Measurements from ENCODE around the gene CTDP1. TPM values are rescaled to one million over a fixed set of nuclear protein-coding genes. Genes with fewer than 3 reads are reported as not detected.

The CTDP1 gene
- total and polyA plus RNA-seq, 4 donors: 2.7 to 13.9 (median 10.5) TPM

DNA sequence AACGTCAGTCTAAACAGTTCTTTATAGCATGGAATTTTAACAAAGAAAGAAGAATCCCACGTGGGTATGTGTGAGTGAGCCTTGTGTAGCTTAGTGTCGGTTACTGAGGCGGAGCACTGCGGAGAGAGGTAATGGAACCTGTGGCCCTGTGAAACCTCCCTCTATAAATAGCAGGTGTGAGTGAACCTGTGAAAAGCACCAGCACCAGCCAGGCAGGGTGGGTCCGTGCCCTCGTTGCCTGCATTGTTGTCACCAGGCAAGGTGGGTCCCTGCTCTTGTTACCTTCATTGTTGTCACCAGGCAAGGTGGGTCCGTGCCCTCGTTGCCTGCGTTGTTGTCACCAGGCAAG is 4.7 kb downstream of the CTDP1 start (continued):
- TF ChIP-seq, protein P1, sequence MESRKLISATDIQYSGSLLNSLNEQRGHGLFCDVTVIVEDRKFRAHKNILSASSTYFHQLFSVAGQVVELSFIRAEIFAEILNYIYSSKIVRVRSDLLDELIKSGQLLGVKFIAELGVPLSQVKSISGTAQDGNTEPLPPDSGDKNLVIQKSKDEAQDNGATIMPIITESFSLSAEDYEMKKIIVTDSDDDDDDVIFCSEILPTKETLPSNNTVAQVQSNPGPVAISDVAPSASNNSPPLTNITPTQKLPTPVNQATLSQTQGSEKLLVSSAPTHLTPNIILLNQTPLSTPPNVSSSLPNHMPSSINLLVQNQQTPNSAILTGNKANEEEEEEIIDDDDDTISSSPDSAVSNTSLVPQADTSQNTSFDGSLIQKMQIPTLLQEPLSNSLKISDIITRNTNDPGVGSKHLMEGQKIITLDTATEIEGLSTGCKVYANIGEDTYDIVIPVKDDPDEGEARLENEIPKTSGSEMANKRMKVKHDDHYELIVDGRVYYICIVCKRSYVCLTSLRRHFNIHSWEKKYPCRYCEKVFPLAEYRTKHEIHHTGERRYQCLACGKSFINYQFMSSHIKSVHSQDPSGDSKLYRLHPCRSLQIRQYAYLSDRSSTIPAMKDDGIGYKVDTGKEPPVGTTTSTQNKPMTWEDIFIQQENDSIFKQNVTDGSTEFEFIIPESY (IDR thresholded peaks at IDR 0.05): no peak
- TF ChIP-seq SP1 (IDR thresholded peaks at IDR 0.05) (no peak), YY1 (IDR thresholded peaks at IDR 0.05) (no peak)

DNA sequence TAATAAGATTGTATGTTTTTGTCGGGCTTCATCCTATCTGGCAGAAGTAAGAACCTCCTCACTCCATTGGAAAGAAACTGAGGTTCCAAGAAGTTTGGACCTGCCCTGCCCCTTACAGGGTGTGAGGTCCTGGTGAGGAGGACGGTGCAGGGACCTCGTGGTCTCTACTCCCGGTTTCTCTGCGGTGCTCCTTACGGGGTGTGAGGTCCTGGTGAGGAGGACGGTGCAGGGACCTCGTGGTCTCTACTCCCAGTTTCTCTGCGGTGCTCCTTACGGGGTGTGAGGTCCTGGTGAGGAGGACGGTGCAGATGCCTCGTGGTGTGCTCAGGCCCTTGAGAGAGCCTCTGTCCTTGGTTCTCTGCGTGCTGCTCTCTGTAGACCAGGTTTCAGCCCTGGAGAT is 5.2 kb downstream of the CTDP1 start:
- Histone ChIP-seq H3K4me1 (ENCODE audit: control insufficient read depth in 4 of 4, insufficient read depth in 4 of 4, low read length in 3 of 4) (peaks cover 7 to 17% (median 15%) of the 10 kb centered on the region in 4 donors), H3K4me3 (ENCODE audit: low read depth in 1 of 3, low read length in 3 of 3) (no peak overlapping the region), H3K27me3 (ENCODE audit: control insufficient read depth in 4 of 4, insufficient read depth in 4 of 4, low read length in 3 of 4) (no peaks in the 10 kb centered on the region), H3K9me3 (ENCODE audit: control insufficient read depth in 4 of 4, low read length in 3 of 4) (no peaks in the 10 kb centered on the region), H3K36me3 (ENCODE audit: control insufficient read depth in 4 of 4, insufficient read depth in 3 of 4, low read depth in 1 of 4, low read length in 3 of 4) (no peaks in the 10 kb centered on the region), H3K9ac (ENCODE audit: low read depth in 1 of 2, low read length in 2 of 2) (no peak overlapping the region), H3K27ac (ENCODE audit: low read depth in 1 of 2, low read length in 2 of 2) (no peak overlapping the region)
- TF ChIP-seq CTCF (IDR thresholded peaks at IDR 0.05; ENCODE audit: low read depth, low read length, missing input control) (no peak), EGR1 (IDR thresholded peaks at IDR 0.05; ENCODE audit: low read depth in 2 of 2) (no peak), HNF4G (IDR thresholded peaks at IDR 0.05) (no peak), FOXA2 (IDR thresholded peaks at IDR 0.05) (no peak), HNF4A (conservative IDR thresholded peaks at IDR 0.05) (no peak), TAF1 (conservative IDR thresholded peaks at IDR 0.05) (no peak), JUND (IDR thresholded peaks at IDR 0.05) (no peak), MAX (IDR thresholded peaks at IDR 0.05) (no peak), FOXA1 (IDR thresholded peaks at IDR 0.05) (no peak), NR2F2 (IDR thresholded peaks at IDR 0.05) (no peak), YY1 (IDR thresholded peaks at IDR 0.05) (no peak)
- TF ChIP-seq, protein P2, sequence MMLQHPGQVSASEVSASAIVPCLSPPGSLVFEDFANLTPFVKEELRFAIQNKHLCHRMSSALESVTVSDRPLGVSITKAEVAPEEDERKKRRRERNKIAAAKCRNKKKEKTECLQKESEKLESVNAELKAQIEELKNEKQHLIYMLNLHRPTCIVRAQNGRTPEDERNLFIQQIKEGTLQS (IDR thresholded peaks at IDR 0.05): no peak
- DNase-seq (ENCODE audit: low spot score): no peak
- WGBS: 77% methylated on average over 13 of the region's 13 CpGs

- H3K9ac ChIP-seq (ENCODE audit: low read depth in 1 of 2, low read length in 2 of 2): no peak overlapping the region
- H3K27ac ChIP-seq (ENCODE audit: low read depth in 1 of 2, low read length in 2 of 2): no peak overlapping the region
- WGBS: 85% methylated on average over 8 of the region's 8 CpGs
- H3K4me1 ChIP-seq (ENCODE audit: control insufficient read depth in 4 of 4, insufficient read depth in 4 of 4, low read length in 3 of 4): peaks cover 7 to 17% (median 15%) of the 10 kb centered on the region in 4 donors
- no peaks in the 10 kb centered on the region for H3K36me3 ChIP-seq (ENCODE audit: control insufficient read depth in 4 of 4, insufficient read depth in 3 of 4, low read depth in 1 of 4, low read length in 3 of 4)
- H3K4me3 ChIP-seq (ENCODE audit: low read depth in 1 of 3, low read length in 3 of 3): no peak overlapping the region
- H3K27me3 ChIP-seq (ENCODE audit: control insufficient read depth in 4 of 4, insufficient read depth in 4 of 4, low read length in 3 of 4): no peaks in the 10 kb centered on the region
- no peaks in the 10 kb centered on the region for H3K9me3 ChIP-seq (ENCODE audit: control insufficient read depth in 4 of 4, low read length in 3 of 4)
- no peak for DNase-seq (ENCODE audit: low spot score)
- no peak for TF ChIP-seq EGR1 (IDR thresholded peaks at IDR 0.05; ENCODE audit: low read depth in 2 of 2)
- TF ChIP-seq, protein P1 (IDR thresholded peaks at IDR 0.05): no peak
- no peak for TF ChIP-seq NR2F2 (IDR thresholded peaks at IDR 0.05)
- TF ChIP-seq FOXA1 (IDR thresholded peaks at IDR 0.05): no peak
- TF ChIP-seq, protein P2 (IDR thresholded peaks at IDR 0.05): no peak
- TF ChIP-seq FOXA2 (IDR thresholded peaks at IDR 0.05): no peak
- TF ChIP-seq YY1 (IDR thresholded peaks at IDR 0.05): no peak
- no peak for TF ChIP-seq JUND (IDR thresholded peaks at IDR 0.05)
- no peak for TF ChIP-seq REST (IDR thresholded peaks at IDR 0.05)
- TF ChIP-seq GABPA (IDR thresholded peaks at IDR 0.05 in 1 of 2, conservative IDR thresholded peaks at IDR 0.05 in 1 of 2): no peak
- no peak for TF ChIP-seq MAX (IDR thresholded peaks at IDR 0.05)
- TF ChIP-seq TAF1 (conservative IDR thresholded peaks at IDR 0.05): no peak
- TF ChIP-seq RAD21 (IDR thresholded peaks at IDR 0.05): no peak
- no peak for TF ChIP-seq SP1 (IDR thresholded peaks at IDR 0.05)
These were observed 5.7 kb downstream of the CTDP1 start for GRCh38 chr18:79685281-79685680.

Data from liver (tissue), 9 donors.